Thyroid gland (tissue), 4 donors: Measurements from ENCODE around the gene PSMD3. TPM values are rescaled to one million over a fixed set of nuclear protein-coding genes. Genes with fewer than 3 reads are reported as not detected.
A peak's percentile ranks its signal among the peaks of the same experiment; 100 is the strongest.

ENCODE experiments used
- DNase-seq, 2 donors: peaks; one replicate each; pipeline ENCODE4 v3.0.0-alpha.2; 2019
- H3K27ac ChIP-seq, 3 donors: fragments of 200-600 bp; sonication (generic); 1 replicate in 2 of 3; 2 replicates in 1 of 3; pipeline ENCODE4 v1.5.1; 2016 to 2019; ENCODE audit warnings: mild to moderate bottlenecking in 1 of 3, moderate library complexity in 1 of 3
- H3K27me3 ChIP-seq: fragments of 200-600 bp; sonication (generic); one replicate; pipeline ENCODE4 v1.5.1; 2019
- H3K36me3 ChIP-seq, 2 donors: fragments of 200-600 bp; sonication (generic); one replicate each; pipeline ENCODE4 v1.5.1; 2016 to 2019
- H3K4me1 ChIP-seq, 2 donors: fragments of 200-600 bp; sonication (generic); one replicate each; pipeline ENCODE4 v1.5.1; 2017 to 2019
- H3K4me3 ChIP-seq, 3 donors: fragments of 200-600 bp; sonication (generic); replicated peaks in 1 of 3; 1 replicate in 2 of 3; 2 replicates in 1 of 3; pipeline ENCODE4 v1.5.1; 2016; ENCODE audit warnings: mild to moderate bottlenecking in 1 of 3
- H3K9me3 ChIP-seq: fragments of 200-600 bp; sonication (generic); one replicate; pipeline ENCODE4 v1.5.1; 2017
- POLR2A ChIP-seq, 2 donors: fragments of 450-650 bp; IDR thresholded peaks; one replicate each; pipeline ENCODE4 v1.6.1; 2017; ENCODE audit warnings: antibody characterized with exemption in 2 of 2, mild to moderate bottlenecking in 2 of 2, moderate library complexity in 1 of 2
- WGBS, 2 donors: methylation state at CpG; one replicate each; pipeline ENCODE4 v1.1.5; 2017; 5-methylcytosine and 5-hydroxymethylcytosine counted together
- intact Hi-C: fragments of 100-400 bp; cut with DNase I; formaldehyde crosslinking; loops from one replicate; pipeline ENCODE4 v1.15.1; 2023
- total RNA-seq, 4 donors: library from RNA; depleted of rRNA; stranded (reverse); fragments of >200 nt; gene quantifications; one replicate each; pipeline ENCODE4 v1.2.3, GENCODE V29; 2016
- TF ChIP-seq, protein P1 (sequence below), 6 experiments: fragments of 200-600 bp in 3 of 6; fragments of 450-650 bp in 3 of 6; sonication (generic) in 3 of 6; IDR thresholded peaks; one replicate each; pipeline ENCODE4 v1.5.1; 2016 to 2019; ENCODE audit warnings: antibody characterized with exemption in 6 of 6, mild to moderate bottlenecking in 2 of 6, inconsistent platforms in 1 of 6, moderate library complexity in 1 of 6

PSMD3 gene
- total RNA-seq, 4 donors from 2014 or later = 65.0 to 100 (median 98.8) TPM

DNA sequence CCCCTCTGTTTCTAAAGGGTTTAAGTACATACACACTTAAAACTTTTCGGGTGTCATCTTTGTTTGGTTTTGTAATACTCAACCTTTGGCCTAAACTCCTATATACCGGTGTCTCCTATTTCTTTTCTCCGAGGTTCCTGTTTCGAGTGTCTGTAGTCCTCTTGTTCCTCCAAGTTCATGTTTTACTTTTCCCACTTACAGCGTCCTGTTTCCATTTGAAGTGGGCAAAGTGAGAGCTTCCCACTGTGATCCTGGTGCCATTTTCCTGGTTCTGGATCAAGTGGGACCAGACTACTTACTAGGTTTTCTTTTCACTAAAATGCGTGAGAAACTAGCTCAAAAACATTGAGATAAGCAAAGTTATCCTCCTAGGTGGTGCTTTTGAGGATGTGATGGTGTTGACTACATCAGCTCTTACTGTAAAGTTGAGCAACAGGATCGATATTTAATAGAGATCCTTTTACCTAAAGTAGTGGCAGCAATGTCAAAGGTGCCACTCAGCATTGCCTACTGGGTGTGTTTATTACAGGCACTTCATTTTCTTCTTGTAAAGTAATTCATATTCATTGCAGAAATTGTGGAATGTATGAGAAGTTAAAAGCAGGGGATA, 1.3 kb downstream of the PSMD3 start:
- DNase-seq = no peak
- TF ChIP-seq, protein P1, sequence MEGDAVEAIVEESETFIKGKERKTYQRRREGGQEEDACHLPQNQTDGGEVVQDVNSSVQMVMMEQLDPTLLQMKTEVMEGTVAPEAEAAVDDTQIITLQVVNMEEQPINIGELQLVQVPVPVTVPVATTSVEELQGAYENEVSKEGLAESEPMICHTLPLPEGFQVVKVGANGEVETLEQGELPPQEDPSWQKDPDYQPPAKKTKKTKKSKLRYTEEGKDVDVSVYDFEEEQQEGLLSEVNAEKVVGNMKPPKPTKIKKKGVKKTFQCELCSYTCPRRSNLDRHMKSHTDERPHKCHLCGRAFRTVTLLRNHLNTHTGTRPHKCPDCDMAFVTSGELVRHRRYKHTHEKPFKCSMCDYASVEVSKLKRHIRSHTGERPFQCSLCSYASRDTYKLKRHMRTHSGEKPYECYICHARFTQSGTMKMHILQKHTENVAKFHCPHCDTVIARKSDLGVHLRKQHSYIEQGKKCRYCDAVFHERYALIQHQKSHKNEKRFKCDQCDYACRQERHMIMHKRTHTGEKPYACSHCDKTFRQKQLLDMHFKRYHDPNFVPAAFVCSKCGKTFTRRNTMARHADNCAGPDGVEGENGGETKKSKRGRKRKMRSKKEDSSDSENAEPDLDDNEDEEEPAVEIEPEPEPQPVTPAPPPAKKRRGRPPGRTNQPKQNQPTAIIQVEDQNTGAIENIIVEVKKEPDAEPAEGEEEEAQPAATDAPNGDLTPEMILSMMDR (IDR thresholded peaks at IDR 0.05) = no peak
- TF ChIP-seq POLR2A (IDR thresholded peaks at IDR 0.05) = no peak
- Histone ChIP-seq H3K9me3 (no peaks in the 10 kb centered on the region), H3K27ac (peak overlapping the region in 1 of 3 donors; percentile 77), H3K4me3 (peak overlapping the region in 2 of 3 donors; percentile 55 to 65), H3K27me3 (no peaks in the 10 kb centered on the region), H3K36me3 (peaks cover 25 to 28% of the 10 kb centered on the region in 2 donors), H3K4me1 (peaks cover 13 to 20% of the 10 kb centered on the region in 2 donors)
- 21 to 22% methylated on average over 7 of the region's 7 CpGs for WGBS, 2 donors
- intact Hi-C loops = no loop called here

DNA sequence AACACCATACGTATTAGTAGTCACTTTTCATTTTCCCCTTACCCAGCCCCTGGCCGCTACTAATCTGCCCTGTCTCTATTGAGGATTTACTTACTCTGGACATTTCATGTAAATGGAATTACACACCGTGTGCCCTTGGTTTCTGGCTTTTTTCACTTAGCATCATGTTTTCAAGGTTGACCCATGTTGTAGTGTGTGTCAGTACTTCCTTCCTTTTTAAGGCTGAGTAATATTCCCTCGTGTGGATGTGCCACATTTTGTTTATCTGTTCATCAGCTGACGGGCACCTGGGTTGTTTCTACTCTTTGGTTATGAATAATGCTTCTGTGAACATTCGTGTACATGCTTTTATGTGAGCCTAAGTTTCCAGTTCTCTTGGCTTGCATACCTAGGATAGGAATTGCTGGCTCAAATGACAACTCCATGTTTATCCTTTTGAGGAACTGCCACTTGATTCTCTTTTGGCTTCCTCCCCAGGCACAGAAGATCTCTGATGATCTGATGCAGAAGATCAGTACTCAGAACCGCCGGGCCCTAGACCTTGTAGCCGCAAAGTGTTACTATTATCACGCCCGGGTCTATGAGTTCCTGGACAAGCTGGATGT, 7.7 kb downstream of the PSMD3 start:
- intact Hi-C loops = no loop called here
- no peaks in the 10 kb centered on the region for H3K27me3 ChIP-seq
- H3K27ac ChIP-seq = no peak overlapping the region
- TF ChIP-seq, protein P1 (IDR thresholded peaks at IDR 0.05) = no peak
- no peak for TF ChIP-seq POLR2A (IDR thresholded peaks at IDR 0.05)
- H3K4me3 ChIP-seq = no peak overlapping the region
- no peak for DNase-seq
- 94 to 95% methylated on average over 11 of the region's 11 CpGs for WGBS, 2 donors
- no peaks in the 10 kb centered on the region for H3K9me3 ChIP-seq
- H3K36me3 ChIP-seq = peaks cover 85 to 91% of the 10 kb centered on the region in 2 donors
- H3K4me1 ChIP-seq = no peaks in the 10 kb centered on the region

DNA sequence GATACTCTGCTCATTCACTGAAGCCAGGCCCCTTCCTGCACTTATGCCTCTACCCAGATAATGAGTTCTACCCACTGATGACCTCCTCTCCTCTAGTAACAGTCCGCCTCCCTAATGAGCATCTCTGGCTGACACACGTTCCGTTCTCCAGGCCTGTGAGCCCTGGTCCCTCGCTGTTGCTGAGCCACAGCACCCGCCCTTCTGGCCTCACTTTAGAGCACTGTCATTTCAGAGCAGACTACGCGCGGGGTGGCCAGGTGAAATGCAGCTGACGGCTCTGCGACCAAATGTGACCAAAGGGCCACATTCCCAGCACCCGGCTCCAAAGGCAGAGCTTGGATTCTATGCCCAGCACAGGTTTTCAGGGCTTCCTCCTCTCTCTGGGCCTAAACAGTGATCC, 13.8 kb downstream of the PSMD3 start:
- H3K4me1 ChIP-seq = no peaks in the 10 kb centered on the region
- 95 to 96% methylated on average over 11 of the region's 11 CpGs for WGBS, 2 donors
- intact Hi-C loops = no loop called here
- no peak overlapping the region for H3K4me3 ChIP-seq
- no peaks in the 10 kb centered on the region for H3K27me3 ChIP-seq
- no peak for DNase-seq
- peaks cover 80 to 85% of the 10 kb centered on the region in 2 donors for H3K36me3 ChIP-seq
- H3K9me3 ChIP-seq = no peaks in the 10 kb centered on the region
- H3K27ac ChIP-seq = no peak overlapping the region
- TF ChIP-seq POLR2A (IDR thresholded peaks at IDR 0.05) = no peak
- TF ChIP-seq, protein P1 (IDR thresholded peaks at IDR 0.05) = no peak

DNA sequence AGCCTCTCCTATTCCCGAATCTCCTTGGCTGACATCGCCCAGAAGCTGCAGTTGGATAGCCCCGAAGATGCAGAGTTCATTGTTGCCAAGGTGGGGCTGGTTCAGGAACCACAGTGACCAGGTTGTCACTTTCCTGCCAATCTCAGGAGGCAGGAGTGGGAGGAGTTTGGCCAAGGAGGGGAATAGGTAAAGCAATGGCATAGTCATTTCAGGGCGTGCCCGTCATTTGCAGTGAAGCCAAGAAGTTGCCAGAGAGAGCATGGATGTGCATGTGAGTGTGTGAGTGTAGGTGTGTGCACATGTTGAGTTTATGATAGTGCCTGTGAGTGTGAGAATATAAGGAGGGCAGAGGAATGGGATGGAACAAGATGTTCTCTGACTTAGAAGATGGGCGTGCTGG, 14.8 kb downstream of the PSMD3 start:
- WGBS, 2 donors = 92 to 97% methylated on average over 6 of the region's 6 CpGs
- no peak for TF ChIP-seq POLR2A (IDR thresholded peaks at IDR 0.05)
- TF ChIP-seq, protein P1 (IDR thresholded peaks at IDR 0.05) = no peak
- Histone ChIP-seq H3K4me3 (no peak overlapping the region), H3K27ac (no peak overlapping the region), H3K9me3 (no peaks in the 10 kb centered on the region), H3K4me1 (no peaks in the 10 kb centered on the region), H3K36me3 (peaks cover 70 to 75% of the 10 kb centered on the region in 2 donors), H3K27me3 (no peaks in the 10 kb centered on the region)
- DNase-seq = no peak
- intact Hi-C loops = no loop called here

DNA sequence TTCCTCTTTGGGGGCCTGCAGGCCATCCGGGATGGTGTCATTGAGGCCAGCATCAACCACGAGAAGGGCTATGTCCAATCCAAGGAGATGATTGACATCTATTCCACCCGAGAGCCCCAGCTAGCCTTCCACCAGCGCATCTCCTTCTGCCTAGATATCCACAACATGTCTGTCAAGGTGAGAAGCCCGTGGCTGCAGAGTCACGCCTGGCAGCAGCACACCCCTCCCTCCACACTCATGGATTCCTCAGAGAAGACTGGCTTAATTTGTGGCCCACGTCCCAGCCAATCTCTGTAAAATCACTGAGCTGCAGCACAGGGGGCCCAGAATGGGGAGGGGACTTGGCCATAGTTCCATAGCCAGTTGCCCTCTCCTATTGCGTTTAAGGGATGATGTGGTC, 15.6 kb downstream of the PSMD3 start:
- DNase-seq = no peak
- H3K9me3 ChIP-seq = no peaks in the 10 kb centered on the region
- 82% methylated on average over 5 to 8 of the region's 8 CpGs for WGBS, 2 donors
- intact Hi-C loops = no loop called here
- H3K27ac ChIP-seq = no peak overlapping the region
- H3K4me1 ChIP-seq = no peaks in the 10 kb centered on the region
- TF ChIP-seq, protein P1 (IDR thresholded peaks at IDR 0.05) = no peak
- TF ChIP-seq POLR2A (IDR thresholded peaks at IDR 0.05) = no peak
- peaks cover 63 to 69% of the 10 kb centered on the region in 2 donors for H3K36me3 ChIP-seq
- no peak overlapping the region for H3K4me3 ChIP-seq
- no peaks in the 10 kb centered on the region for H3K27me3 ChIP-seq
